HuH-7 (cell line): ENCODE measurements around the gene ZNF646.
A peak's percentile ranks its signal among the peaks of the same experiment; 100 is the strongest.

Source experiments
- DNase-seq: peaks from one replicate; pipeline ENCODE4 v3.0.0; 2011; ENCODE audit warnings: low spot score

Gene ZNF646

DNA sequence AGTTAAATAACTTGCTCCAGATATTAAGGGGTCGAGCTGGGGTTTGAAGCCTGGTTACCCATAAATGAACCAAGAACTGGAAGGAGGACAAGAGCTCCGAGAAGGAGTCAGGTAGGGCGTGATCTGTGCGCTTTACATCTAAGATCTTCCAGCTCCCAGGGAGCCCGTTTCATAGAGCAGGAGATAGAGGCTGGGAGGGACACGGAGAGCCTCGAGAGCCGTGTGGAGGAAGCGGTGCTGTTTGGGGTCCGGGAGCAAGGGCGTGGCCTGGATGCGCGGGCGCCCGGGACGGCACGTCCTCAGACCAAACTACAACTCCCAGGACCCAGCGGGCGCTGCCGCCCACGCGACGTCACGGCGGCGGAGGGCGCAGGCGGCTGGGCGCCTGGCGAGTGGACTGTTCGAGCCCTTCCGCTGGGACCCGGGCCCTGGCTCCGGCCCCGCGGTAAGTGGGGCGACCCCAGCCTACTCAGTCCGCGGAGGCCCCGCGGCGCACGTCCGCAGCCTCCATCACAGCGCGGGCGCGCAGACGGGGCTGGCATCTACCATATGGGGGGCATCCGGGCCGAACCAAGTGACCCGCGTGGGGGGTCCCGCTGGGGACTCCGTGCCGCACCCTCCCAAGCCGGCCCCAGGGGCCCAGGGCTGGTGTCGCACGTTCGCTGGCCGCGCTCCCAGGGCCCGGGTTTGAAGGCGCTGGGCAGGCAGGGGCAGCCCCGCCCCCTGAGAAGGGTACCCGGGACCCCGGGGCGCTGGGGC lies 34.0 kb downstream of the ZNF646 start, which contains the start of gene BCKDK:
TSS of gene BCKDK (plus strand) at position 352 of the 759 bp plus-strand sequence. CDS start 838 bp downstream, outside the sequence.
- peak; percentile 85 for DNase-seq

DNA sequence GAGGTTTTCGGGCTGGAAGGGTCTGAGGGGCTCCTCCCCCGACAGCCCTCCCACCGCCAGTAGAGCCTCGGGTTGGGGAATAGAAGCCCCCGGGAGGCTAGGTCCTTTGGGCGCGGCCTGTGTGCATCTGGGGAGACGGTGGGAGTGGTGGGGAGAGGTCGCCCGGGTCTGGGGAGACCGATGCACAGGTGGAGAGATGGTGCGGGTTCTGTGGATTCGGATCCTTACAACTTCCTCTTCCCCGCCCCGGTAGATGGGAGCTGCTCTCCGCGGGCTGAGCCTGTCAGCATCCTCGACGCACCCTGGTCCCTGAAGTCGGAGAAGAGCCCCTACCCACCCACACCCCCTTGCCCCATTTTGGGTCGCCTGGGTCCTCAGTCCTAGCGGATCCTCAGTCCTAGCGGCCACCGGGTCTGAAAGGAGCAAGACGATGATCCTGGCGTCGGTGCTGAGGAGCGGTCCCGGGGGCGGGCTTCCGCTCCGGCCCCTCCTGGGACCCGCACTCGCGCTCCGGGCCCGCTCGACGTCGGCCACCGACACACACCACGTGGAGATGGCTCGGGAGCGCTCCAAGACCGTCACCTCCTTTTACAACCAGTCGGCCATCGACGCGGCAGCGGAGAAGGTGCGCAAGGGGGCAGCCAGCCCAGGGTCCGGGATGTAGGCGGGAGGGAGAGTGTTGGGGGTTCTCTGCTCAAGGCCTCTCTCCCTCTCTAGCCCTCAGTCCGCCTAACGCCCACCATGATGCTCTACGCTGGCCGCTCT lies 34.8 kb downstream of the ZNF646 start:
- no peak for DNase-seq

DNA sequence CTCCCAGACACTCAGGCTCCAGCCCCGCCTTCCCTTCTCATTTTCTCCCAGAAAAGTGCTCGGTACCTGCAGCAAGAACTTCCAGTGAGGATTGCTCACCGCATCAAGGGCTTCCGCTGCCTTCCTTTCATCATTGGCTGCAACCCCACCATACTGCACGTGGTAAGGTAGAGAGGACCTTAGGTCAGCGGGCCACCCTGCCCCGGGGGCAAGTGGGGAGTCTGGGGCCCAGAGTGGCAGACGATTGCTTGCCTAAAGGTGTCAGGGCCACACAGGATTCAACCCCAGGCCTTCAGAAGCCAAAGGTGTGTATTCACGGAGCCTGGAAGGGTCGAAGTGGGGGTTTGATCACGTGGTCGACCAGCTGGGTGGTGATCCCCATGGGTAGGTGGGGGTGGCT lies 35.4 kb downstream of the ZNF646 start:
- no peak for DNase-seq

DNA sequence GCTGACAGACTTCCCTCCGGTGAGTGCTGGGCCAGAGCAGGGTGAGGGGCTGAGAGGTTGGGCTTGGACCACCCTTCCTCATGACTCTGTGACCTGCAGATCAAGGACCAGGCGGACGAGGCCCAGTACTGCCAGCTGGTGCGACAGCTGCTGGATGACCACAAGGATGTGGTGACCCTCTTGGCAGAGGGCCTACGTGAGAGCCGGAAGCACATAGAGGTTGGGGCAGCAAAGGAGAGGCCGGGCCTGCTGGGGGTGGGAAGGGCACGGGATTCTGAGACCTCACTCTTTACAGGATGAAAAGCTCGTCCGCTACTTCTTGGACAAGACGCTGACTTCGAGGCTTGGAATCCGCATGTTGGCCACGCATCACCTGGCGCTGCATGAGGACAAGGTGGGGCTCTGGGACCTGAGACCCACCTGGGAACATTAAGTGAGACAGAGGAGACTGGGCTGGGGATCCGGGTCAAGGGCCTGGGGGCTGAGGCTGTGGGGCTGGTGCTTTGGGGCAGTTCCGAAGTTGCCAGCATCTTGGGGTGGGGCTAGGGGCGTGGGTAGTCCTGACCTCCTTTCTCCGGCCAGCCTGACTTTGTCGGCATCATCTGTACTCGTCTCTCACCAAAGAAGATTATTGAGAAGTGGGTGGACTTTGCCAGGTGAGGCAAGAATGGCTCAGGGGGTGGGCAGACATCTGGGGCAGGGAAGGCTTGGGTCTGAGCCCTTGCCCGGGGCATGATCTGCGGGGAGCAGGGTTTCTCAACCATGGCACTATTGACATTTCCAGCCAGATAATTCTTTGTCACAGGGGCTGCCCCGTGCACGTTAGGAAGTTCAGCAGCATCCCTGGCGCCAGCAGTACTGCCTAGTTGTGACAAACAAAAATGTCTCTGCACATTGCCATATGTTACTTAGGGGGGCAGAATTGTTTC lies 36.1 kb downstream of the ZNF646 start:
- no peak for DNase-seq

DNA sequence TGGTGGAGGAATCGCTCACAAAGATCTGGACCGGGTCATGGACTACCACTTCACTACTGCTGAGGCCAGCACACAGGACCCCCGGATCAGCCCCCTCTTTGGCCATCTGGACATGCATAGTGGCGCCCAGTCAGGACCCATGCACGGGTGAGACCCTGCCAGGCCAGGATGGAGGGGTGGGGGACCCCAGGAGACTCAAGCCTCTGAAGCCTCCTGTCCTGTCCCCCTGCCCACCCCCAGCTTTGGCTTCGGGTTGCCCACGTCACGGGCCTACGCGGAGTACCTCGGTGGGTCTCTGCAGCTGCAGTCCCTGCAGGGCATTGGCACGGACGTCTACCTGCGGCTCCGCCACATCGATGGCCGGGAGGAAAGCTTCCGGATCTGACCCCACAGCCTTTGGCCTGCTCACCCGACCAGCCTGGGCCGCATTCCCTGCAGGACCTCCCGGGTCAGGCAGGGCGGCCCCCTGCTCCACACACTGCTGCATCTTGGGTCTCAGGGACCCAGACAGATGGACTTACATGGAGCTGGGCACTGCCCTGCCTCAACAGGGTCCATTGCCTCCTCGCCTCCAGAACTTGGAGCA lies 37.8 kb downstream of the ZNF646 start:
- DNase-seq = no peak

DNA sequence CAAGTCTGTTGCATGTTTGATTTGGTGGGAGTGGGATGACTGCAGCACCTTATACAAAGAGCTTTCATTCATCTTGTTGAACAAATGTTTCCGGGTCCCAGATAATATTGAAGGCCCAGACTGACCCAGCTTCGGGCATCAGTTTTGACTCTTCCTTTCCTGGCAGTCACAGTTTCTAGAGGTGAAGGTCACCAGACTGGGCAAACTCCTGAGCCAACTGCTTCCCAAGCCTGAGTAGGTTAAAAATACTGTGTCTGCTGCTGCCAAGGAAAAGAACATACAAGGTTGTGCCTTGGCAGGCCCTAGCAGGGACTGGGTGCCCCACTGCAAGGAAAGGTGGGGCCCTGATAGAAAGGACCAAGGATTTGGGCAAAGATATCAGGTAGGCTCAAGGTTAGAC lies 38.5 kb downstream of the ZNF646 start:
- DNase-seq = no peak

DNA sequence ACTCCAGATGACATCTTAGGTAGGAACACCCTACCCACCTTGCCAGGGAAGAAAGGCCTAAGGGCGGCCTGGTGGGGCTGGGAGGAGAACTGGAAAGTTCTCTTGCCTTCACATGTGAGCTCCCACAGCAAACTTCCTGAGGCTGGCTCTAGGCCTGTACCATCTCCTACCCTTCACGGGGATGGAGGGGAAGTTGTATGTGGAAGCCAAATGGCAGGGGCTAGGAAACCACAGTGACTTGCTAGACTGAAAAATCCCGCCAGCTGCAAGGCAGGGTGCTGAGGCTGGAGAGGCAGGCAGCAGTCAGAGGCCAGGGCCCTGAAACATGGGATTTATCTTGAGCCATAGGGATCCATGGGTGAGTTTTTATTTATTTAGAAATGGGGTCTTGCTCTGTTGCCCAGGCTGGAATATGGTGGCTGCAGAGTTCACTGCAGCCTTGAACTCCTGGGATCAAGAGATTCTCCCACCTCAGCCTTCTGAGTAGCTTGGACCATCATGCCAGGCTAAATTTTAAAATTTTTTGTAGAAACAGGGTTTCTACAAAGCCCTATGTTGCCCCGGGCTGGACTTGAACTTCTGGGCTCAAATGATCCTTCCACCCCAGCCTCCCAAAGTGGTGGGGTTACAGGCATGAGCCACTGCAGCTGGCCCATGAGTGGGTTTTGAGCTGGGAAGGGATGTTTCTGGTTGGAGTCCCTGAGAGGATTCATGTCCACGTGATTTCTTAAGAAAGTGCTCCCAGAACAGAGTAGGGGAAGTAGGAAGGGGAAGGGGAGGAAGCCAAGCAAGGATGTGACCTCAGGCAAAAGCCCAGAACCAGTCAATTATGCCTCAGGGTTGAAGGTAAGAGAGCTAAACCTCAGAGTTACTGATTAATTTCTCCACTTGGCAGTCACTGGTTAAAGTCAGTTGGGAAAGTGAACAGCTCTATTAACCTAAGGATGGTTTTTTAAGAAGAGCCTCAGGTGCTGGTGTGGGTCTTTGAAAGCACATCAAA lies 39.2 kb downstream of the ZNF646 start:
- DNase-seq = no peak

DNA sequence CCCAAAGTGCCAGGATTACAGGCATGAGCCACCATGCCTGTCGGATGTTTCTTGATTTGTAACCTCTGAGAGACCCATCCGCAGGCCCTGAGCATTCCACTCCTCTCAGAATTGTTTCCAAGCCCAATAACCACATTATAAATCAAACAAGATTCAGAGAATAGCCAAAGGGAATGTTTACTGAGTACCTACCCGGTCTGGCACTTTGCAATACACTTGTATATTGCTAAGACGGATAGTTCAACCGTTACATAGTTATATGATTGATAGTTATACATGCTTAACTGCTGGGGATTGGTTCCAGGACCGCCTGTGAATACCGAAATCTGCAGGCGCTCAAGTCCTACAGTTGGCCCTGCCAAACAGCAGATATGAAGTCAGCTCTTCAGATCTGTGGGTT lies 40.2 kb downstream of the ZNF646 start:
- no peak for DNase-seq

DNA sequence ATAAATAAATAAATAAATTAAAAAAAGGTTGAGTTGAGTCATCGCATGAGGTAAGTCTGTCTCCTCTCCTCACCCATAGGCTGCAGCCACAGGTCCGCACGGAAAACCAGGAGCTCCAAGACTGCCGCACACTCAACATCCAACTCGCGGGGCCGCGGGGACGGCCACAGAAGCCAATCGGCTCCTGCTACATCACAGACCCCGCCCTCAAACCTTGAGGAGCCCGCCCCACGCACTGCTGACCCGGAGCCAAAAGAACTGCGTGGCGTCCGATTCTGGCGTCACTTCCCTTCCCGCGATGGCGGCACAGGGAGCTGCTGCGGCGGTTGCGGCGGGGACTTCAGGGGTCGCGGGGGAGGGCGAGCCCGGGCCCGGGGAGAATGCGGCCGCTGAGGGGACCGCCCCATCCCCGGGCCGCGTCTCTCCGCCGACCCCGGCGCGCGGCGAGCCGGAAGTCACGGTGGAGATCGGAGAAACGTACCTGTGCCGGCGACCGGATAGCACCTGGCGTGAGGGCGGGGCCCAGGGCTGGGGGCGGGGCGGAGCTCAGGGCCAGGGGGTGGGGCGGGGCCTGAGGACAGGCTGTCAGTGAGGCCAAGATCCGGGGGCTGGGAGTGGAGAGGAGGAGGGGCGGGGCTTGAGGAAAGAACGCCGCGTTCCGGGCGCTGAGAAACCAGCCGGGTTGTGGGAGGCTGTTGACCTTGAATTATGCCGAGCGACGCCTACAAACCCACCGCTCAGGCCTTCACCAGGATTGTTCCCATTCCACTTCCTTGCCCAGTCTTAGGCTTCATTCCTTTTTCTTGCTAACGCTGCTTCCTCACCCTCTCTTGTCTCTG lies 43.4 kb downstream of the ZNF646 start, which contains the start of gene KAT8:
TSS of gene KAT8 (plus strand) at position 281 of the 839 bp plus-strand sequence. CDS start at position 299, 18 bp downstream.
- DNase-seq = peak; percentile 97

DNA sequence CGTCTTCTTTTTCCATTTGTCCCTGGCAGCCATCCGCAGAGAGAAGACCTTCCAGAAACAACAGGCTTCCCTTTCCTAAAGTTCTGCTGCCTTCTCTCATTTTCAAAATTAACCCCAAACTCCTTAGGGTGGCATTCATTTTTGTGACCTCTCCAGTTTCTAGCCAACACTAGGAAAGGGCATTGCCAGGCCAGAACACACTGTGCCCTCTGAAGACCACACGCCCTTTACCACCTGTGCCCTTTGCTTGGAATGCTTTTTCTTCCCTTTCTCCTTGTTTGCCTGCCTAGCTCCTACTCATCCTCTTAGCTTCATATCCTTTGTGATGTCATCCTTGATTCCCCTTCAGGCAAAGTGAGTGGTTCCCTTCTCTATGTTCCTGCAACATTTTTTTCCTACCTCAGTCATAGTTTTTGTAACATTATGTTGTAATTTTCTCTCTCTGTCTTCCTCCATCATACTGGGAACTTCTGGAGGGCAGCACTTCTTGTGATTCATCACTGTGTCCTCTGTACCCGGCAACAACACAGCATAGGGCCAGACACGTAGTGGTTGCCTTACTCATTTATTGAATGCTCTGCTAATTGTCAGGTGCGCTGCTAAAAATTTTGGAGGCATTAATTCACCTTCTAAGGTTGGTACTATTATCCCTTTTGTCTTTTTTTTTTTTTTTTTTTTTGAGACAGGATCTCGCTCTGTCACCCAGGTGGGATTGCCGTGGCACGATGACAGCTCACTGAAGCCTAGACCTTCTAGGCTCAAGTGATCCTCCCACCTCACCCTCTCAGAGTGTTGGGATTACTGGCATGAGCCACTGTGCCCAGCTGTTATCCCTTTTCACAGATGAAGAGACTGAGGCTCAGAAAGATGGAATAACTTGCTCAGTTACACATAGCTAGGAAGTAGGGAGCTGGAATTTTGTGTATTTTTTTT lies 44.3 kb downstream of the ZNF646 start:
- DNase-seq = no peak

DNA sequence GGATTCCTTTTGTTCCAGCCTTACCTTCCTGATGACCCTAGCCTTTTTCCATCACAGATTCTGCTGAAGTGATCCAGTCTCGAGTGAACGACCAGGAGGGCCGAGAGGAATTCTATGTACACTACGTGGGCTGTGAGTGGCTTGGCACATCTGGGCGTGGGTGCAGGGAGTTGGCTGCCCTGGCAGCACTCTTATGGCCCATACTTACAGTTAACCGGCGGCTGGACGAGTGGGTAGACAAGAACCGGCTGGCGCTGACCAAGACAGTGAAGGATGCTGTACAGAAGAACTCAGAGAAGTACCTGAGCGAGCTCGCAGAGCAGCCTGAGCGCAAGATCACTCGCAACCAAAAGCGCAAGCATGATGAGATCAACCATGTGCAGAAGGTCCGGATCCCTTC lies 45.9 kb downstream of the ZNF646 start:
- DNase-seq = no peak

DNA sequence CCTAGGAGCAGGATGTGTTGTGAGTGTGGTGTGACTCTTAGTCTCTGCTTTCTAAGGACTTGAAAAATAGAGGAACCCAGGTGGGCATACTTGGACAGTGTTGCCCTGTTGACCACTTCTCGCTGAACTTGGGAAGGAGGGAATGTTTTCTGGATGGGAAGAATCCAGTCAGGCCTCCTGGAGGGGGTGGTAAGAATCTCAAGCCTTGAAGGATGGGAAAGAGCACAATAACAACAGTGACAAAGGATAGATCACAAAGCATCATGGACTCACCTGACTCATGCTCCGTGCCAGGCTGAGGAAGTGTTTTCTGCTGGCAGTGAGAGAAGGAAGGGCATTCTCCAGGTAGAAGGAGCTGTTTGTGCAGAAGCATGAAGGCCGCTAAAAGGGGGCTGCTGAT lies 51.6 kb downstream of the ZNF646 start:
- DNase-seq = no peak

DNA sequence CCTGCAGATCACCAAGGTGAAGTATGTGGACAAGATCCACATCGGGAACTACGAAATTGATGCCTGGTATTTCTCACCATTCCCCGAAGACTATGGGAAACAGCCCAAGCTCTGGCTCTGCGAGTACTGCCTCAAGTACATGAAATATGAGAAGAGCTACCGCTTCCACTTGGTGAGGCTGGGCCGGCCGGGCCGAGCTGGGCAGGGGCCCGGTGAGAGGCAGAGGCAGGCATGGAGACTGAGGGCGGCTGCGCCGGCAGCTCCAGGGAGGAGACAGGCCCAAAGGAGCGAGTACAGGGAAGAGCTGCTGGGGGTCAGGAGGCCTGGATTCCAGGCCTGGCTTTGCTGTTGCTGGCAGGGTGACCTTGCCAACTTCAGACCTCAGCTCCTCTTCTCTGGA lies 53.0 kb downstream of the ZNF646 start:
- DNase-seq = no peak

DNA sequence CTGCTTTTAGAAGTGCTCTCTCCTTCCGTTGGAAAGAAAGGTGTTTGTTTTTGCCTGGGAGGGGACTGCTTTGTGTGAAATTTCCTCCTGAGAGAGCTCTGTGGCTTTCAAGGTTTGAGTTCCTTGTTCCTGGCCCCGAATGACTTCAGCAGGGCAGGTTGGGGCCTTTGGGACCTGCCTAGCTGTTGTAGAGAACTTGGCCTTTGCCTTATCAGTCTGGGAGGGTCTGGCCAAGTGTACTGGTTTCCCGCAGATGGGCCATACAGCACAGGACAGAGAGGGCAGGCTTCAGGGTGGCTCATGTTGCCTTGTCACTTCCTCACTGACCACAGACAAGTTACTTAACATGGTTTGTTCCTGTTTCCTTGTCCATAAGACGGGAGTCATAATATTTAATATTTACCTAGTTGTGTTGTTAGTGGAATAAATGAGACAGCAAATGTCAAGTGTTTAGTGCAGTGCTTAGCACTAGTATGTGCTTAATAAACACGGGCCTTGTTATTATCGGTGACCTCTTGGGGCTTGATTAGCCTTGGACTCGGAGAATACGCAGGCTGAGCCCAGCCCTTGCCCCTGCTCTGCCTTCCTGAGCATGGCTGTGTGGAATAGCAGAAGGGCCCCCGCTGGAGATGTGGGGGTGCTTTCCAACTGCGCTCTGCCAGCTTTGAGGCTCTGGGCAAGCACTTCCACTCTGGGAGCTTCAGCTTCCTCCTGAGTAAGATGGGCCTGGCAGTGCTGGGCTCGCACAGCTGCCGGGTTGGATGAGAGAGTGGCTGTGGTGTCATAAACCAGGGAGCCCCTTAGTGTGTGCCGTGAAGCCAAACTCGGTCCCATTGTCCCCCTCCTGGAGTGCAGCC lies 54.7 kb downstream of the ZNF646 start:
- no peak for DNase-seq

DNA sequence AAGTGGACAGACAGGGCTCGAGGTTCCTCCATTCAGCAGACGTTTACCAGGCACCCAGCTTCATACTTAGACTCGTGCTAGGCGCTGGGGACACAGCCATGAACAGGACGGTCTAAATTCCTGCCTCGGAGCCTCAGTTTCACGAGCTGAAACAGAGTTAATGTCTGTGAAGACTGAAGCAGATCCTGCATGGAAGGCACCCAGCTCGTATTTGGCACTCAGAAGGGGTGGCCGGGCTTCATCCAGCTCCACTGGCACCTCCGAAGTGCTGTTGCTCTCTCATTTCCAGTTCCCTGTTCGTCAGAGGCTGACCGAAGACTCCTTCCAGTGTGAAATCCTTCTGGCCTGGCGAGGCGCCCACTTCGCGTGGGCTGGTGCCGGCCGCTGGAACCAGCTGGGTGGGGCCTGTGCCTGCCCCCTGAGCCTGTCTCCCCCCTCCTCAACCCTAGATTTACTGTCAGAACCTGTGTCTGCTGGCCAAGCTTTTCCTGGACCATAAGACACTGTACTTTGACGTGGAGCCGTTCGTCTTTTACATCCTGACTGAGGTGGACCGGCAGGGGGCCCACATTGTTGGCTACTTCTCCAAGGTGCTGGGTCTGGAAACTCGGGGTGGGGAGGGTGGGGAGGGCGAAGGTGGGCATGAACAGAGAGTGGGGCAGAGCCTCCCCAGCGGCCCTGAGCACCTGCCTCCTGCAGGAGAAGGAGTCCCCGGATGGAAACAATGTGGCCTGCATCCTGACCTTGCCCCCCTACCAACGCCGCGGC lies 55.5 kb downstream of the ZNF646 start:
- no peak for DNase-seq

DNA sequence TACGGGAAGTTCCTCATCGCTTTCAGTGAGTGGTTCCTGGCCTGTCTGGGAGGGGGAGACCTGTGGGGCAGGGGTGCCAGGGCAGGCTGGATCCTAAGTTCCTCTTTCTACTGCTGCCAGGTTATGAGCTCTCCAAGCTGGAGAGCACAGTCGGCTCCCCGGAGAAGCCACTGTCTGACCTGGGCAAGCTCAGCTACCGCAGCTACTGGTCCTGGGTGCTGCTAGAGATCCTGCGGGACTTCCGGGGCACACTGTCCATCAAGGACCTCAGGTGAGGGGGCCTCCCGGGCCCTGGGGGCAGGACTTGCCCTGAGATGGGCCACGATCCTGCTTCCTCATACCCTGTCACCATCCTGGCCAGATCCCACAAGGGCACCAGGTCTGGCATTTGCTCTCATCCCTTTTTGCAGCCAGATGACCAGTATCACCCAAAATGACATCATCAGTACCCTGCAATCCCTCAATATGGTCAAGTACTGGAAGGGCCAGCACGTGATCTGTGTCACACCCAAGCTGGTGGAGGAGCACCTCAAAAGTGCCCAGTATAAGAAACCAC lies 56.2 kb downstream of the ZNF646 start:
- DNase-seq = no peak
